Body of pancreas (tissue), 4 donors: ENCODE measurements around the gene DST.

Source experiments
- CTCF ChIP-seq, 7 experiments: fragments of 450-650 bp in 4 of 7; fragments of 200-600 bp in 3 of 7; sonication (generic) in 3 of 7; IDR thresholded peaks; one replicate each; pipeline ENCODE4 v1.5.1; 2016 to 2019; ENCODE audit warnings: antibody characterized with exemption in 7 of 7
- POLR2A ChIP-seq, 3 donors: fragments of 450-650 bp; IDR thresholded peaks; one replicate each; pipeline ENCODE4 v1.6.1; 2016; ENCODE audit warnings: antibody characterized with exemption in 3 of 3, mild to moderate bottlenecking in 2 of 3

- TF ChIP-seq CTCF (IDR thresholded peaks at IDR 0.05) (no peak), POLR2A (IDR thresholded peaks at IDR 0.05) (no peak)
Observed at GRCh38 chr6:56513631-56514030, 129.1 kb downstream of the DST start.
